ENCODE results near the gene FSIP1. TPM values are rescaled to one million over a fixed set of nuclear protein-coding genes. Genes with fewer than 3 reads are reported as not detected.

FSIP1 gene
- total RNA-seq, 5 donors from 2014 or later (not counting 1 experiment from before 2014, with no cell fraction given): 0.30 to 1.0 (median 0.43) TPM

DNA sequence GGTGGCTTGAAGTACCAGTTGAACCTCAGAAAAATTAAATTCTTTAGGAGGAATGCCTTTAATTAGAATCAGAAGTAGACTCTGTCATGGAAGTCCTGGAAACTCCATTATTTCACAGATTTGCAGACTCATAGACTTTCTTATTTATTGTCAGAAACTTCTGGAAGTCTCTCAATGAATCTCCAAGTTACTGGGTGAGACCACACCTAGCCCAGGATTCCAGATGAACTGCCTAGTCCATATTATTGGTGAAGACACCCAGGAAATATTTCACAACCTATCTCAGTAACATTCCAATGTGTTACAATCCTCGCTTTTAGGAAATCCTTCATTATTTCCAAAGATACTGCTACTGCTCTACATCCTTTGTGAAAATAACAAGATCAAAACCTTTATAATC, 208.2 kb downstream of the FSIP1 start:
- Mint-ChIP-seq H3K4me3 (no peak overlapping the region), H3K27ac (no peak overlapping the region), H3K9me3 (no peaks in the 10 kb centered on the region), H3K4me1 (peaks cover 0 to 4% (median under 1%) of the 10 kb centered on the region in 3 donors), H3K27me3 (peaks cover 39 to 62% of the 10 kb centered on the region in 2 donors), H3K36me3 (no peaks in the 10 kb centered on the region)
- Histone ChIP-seq H3K4me3 (ENCODE audit: control insufficient read depth in 1 of 2, extremely low read depth in 1 of 2, low read length in 1 of 2) (no peak overlapping the region), H3K4me1 (ENCODE audit: control insufficient read depth in 1 of 2, extremely low read depth in 1 of 2, insufficient read depth in 2 of 2, low read length in 2 of 2) (no peaks in the 10 kb centered on the region), H3K27ac (ENCODE audit: low read length) (no peak overlapping the region), H3K36me3 (ENCODE audit: control insufficient read depth in 2 of 2, extremely low read depth in 1 of 2, insufficient read depth in 1 of 2, low read length in 1 of 2) (no peaks in the 10 kb centered on the region), H3K9me3 (no peaks in the 10 kb centered on the region), H3K27me3 (replicated peaks in 1 of 2; ENCODE audit: control insufficient read depth in 2 of 2, extremely low read depth in 1 of 2, insufficient read depth in 2 of 2, low read length in 1 of 2) (peaks cover 0 to 22% of the 10 kb centered on the region in 2 experiments)
- DNase-seq: no peak
- POLR2A ChIA-PET: no interaction called here
- ATAC-seq (replicated peaks in 1 of 4): no peak
- WGBS (ENCODE audit: insufficient coverage): no CpG with 5 or more reads among the region's 1 CpG
- CTCF ChIA-PET: interaction anchor here in 1 of 2 donors (0.7 kb wide), 1 partner anchor 309 kb away, joined by 6 read pairs; no protein-coding TSS in a partner anchor

DNA sequence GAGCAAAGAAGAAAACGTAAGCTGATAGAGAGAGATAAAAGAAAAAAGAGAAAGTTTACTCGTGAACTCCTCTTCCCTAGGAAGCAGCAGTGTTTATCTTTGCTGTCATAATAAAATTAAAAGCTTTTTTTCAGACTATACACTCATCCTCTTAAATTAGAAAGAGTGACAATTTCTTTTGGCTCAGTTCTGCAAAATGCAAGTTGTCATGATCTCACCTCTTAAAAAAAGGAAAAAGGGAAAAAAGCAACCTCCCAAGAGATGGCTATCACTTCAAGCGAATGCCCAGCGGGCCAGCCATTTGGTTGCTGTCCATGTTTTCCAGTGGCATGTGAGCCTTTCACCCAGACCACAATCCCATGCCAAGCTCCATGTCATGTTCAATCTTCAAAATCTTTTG, 208.8 kb downstream of the FSIP1 start:
- POLR2A ChIA-PET: no interaction called here
- Mint-ChIP-seq H3K27me3 (peaks cover 36 to 58% of the 10 kb centered on the region in 2 donors), H3K27ac (no peak overlapping the region), H3K4me1 (no peaks in the 10 kb centered on the region), H3K36me3 (no peaks in the 10 kb centered on the region), H3K4me3 (no peak overlapping the region), H3K9me3 (no peaks in the 10 kb centered on the region)
- no peak for ATAC-seq (replicated peaks in 1 of 4)
- H3K4me1 ChIP-seq (ENCODE audit: control insufficient read depth in 1 of 2, extremely low read depth in 1 of 2, insufficient read depth in 2 of 2, low read length in 2 of 2): no peaks in the 10 kb centered on the region
- CTCF ChIA-PET: no interaction called here
- DNase-seq: no peak
- H3K36me3 ChIP-seq (ENCODE audit: control insufficient read depth in 2 of 2, extremely low read depth in 1 of 2, insufficient read depth in 1 of 2, low read length in 1 of 2): no peaks in the 10 kb centered on the region
- H3K9me3 ChIP-seq: no peaks in the 10 kb centered on the region
- no CpG with 5 or more reads among the region's 4 CpGs for WGBS (ENCODE audit: insufficient coverage)
- H3K4me3 ChIP-seq (ENCODE audit: control insufficient read depth in 1 of 2, extremely low read depth in 1 of 2, low read length in 1 of 2): no peak overlapping the region
- H3K27me3 ChIP-seq (replicated peaks in 1 of 2; ENCODE audit: control insufficient read depth in 2 of 2, extremely low read depth in 1 of 2, insufficient read depth in 2 of 2, low read length in 1 of 2): peaks cover 0 to 19% of the 10 kb centered on the region in 2 experiments
- H3K27ac ChIP-seq (ENCODE audit: low read length): no peak overlapping the region

DNA sequence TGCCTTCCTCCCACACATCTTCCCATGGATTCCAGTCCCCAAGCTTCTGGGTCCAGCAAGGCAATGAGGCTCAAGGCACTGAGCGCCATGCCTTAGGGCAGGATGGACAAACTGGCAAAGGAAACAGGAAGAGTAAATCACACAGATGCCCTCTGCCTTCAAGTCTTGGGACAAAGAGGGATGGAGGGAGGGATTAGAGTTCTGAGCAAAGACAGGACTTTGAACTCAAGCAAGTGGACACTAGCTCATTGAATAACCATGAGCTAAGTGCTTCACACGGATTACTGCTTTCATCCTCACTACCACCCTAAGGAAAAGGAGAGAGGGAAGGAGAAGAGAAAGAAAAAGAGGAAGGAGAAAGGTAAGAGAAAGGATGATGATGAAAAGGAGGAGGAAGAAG, 209.4 kb downstream of the FSIP1 start:
- H3K9me3 ChIP-seq: no peaks in the 10 kb centered on the region
- Mint-ChIP-seq H3K27ac (no peak overlapping the region), H3K4me3 (no peak overlapping the region), H3K27me3 (peaks cover 34 to 56% of the 10 kb centered on the region in 2 donors), H3K9me3 (no peaks in the 10 kb centered on the region), H3K4me1 (no peaks in the 10 kb centered on the region), H3K36me3 (no peaks in the 10 kb centered on the region)
- CTCF ChIA-PET: no interaction called here
- ATAC-seq (replicated peaks in 1 of 4) (no peak), DNase-seq (no peak)
- H3K27ac ChIP-seq (ENCODE audit: low read length): no peak overlapping the region
- no peak overlapping the region for H3K4me3 ChIP-seq (ENCODE audit: control insufficient read depth in 1 of 2, extremely low read depth in 1 of 2, low read length in 1 of 2)
- no CpG with 5 or more reads among the region's 2 CpGs for WGBS (ENCODE audit: insufficient coverage)
- H3K4me1 ChIP-seq (ENCODE audit: control insufficient read depth in 1 of 2, extremely low read depth in 1 of 2, insufficient read depth in 2 of 2, low read length in 2 of 2): no peaks in the 10 kb centered on the region
- peaks cover 0 to 18% of the 10 kb centered on the region in 2 experiments for H3K27me3 ChIP-seq (replicated peaks in 1 of 2; ENCODE audit: control insufficient read depth in 2 of 2, extremely low read depth in 1 of 2, insufficient read depth in 2 of 2, low read length in 1 of 2)
- POLR2A ChIA-PET: no interaction called here
- no peaks in the 10 kb centered on the region for H3K36me3 ChIP-seq (ENCODE audit: control insufficient read depth in 2 of 2, extremely low read depth in 1 of 2, insufficient read depth in 1 of 2, low read length in 1 of 2)

DNA sequence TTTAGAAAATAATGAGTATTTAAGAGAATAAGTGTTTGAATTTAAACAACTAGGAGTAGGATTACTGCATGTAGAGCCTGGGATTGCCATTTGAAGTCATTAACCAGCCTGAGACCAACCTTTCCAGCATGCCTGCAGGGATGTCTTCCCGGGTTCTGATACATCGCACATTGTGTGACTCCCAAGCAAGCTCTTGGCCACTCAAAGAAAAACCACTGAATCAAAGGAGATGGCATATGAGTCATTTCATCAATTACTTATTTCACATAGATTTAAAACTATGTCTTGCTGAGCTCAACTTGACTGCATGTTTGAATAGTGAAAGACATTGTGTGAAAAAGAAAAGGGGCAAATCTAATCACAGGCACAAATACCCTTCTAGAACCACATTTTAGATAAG, 216.8 kb downstream of the FSIP1 start:
- no peaks in the 10 kb centered on the region for H3K4me1 ChIP-seq (ENCODE audit: control insufficient read depth in 1 of 2, extremely low read depth in 1 of 2, insufficient read depth in 2 of 2, low read length in 2 of 2)

DNA sequence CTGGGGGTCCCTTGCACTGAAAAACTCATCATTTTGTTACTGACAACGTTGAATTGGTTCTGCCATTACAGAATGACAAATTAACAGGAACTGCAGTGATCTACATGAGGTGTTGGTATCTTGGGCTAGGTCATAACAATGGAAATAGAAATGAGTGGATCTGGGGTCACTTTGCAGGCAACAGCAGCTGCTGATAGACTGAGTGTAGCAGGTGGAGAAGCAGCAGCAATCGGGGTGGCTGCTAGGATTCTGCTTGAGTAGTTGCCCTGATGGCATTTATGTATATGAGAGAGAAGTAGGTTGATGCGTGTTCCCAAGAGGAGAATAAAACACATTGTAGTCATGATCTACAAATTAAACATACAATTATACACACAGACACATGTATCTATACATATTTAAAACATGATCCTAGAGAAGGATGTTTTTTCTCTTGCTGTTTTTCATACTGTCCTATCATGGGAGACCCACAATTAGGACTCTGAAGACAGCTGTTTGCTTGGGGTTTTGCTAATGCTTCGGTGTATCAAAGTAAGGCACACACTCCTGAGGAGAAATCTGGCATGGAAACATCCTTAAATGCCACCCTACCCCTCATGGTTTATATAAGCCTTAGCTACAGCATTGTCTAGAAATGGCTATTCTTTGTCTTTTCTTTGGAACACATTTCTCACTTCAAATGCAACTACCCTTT, 217.5 kb downstream of the FSIP1 start:
- DNase-seq (no peak), ATAC-seq (replicated peaks in 1 of 4) (no peak)
- no peaks in the 10 kb centered on the region for H3K4me1 ChIP-seq (ENCODE audit: control insufficient read depth in 1 of 2, extremely low read depth in 1 of 2, insufficient read depth in 2 of 2, low read length in 2 of 2)
- H3K27me3 ChIP-seq (replicated peaks in 1 of 2; ENCODE audit: control insufficient read depth in 2 of 2, extremely low read depth in 1 of 2, insufficient read depth in 2 of 2, low read length in 1 of 2): peaks cover 0 to 2% of the 10 kb centered on the region in 2 experiments
- no peak overlapping the region for H3K4me3 ChIP-seq (ENCODE audit: control insufficient read depth in 1 of 2, extremely low read depth in 1 of 2, low read length in 1 of 2)
- ChIA-PET CTCF (no interaction called here), POLR2A (no interaction called here)
- H3K4me1 Mint-ChIP-seq: no peaks in the 10 kb centered on the region
- WGBS (ENCODE audit: insufficient coverage): 71% methylated on average over 1 of the region's 4 CpGs
- no peaks in the 10 kb centered on the region for H3K36me3 ChIP-seq (ENCODE audit: control insufficient read depth in 2 of 2, extremely low read depth in 1 of 2, insufficient read depth in 1 of 2, low read length in 1 of 2)
- peaks cover 11 to 15% of the 10 kb centered on the region in 2 donors for H3K27me3 Mint-ChIP-seq
- no peaks in the 10 kb centered on the region for H3K9me3 Mint-ChIP-seq
- no peaks in the 10 kb centered on the region for H3K9me3 ChIP-seq
- no peak overlapping the region for H3K27ac Mint-ChIP-seq
- H3K4me3 Mint-ChIP-seq: no peak overlapping the region
- H3K36me3 Mint-ChIP-seq: no peaks in the 10 kb centered on the region
- no peak overlapping the region for H3K27ac ChIP-seq (ENCODE audit: low read length)

More for the DNA sequence above, 216.8 kb downstream of the FSIP1 start:
- Histone ChIP-seq H3K36me3 (ENCODE audit: control insufficient read depth in 2 of 2, extremely low read depth in 1 of 2, insufficient read depth in 1 of 2, low read length in 1 of 2) (no peaks in the 10 kb centered on the region), H3K9me3 (no peaks in the 10 kb centered on the region), H3K27me3 (replicated peaks in 1 of 2; ENCODE audit: control insufficient read depth in 2 of 2, extremely low read depth in 1 of 2, insufficient read depth in 2 of 2, low read length in 1 of 2) (peaks cover 0 to 2% of the 10 kb centered on the region in 2 experiments), H3K4me3 (ENCODE audit: control insufficient read depth in 1 of 2, extremely low read depth in 1 of 2, low read length in 1 of 2) (no peak overlapping the region), H3K27ac (ENCODE audit: low read length) (no peak overlapping the region)
- ATAC-seq (replicated peaks in 1 of 4) (no peak), DNase-seq (no peak)
- ChIA-PET CTCF (no interaction called here), POLR2A (no interaction called here)
- H3K4me1 Mint-ChIP-seq: no peaks in the 10 kb centered on the region
- H3K27ac Mint-ChIP-seq: no peak overlapping the region
- no peak overlapping the region for H3K4me3 Mint-ChIP-seq
- no CpG with 5 or more reads among the region's 2 CpGs for WGBS (ENCODE audit: insufficient coverage)
- no peaks in the 10 kb centered on the region for H3K9me3 Mint-ChIP-seq
- no peaks in the 10 kb centered on the region for H3K36me3 Mint-ChIP-seq
- H3K27me3 Mint-ChIP-seq: peaks cover 18% of the 10 kb centered on the region in 2 donors

DNA sequence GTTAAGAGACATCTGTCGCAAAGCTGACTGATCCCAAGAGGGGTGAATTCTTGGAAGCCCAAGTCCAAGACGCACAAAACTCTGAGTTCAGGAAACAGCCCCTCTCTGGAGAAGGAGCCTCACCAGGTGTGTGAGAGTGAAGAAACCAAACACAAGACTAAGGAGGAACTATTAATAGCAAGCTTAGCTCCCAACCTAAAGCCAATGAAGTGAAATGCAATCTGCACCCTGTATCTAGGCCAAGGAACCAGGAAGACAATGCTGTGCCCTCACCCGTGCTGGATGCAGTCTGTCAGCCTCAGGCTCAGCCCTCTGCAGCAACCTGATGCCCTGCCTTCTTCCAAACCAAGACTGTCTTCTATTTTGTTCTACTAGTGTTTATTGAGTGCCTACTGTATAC, 224.2 kb downstream of the FSIP1 start:
- Mint-ChIP-seq H3K27ac (no peak overlapping the region), H3K4me1 (no peaks in the 10 kb centered on the region), H3K27me3 (peaks cover 0 to 2% of the 10 kb centered on the region in 2 donors), H3K36me3 (no peaks in the 10 kb centered on the region), H3K4me3 (no peak overlapping the region), H3K9me3 (no peaks in the 10 kb centered on the region)
- no peaks in the 10 kb centered on the region for H3K36me3 ChIP-seq (ENCODE audit: control insufficient read depth in 2 of 2, extremely low read depth in 1 of 2, insufficient read depth in 1 of 2, low read length in 1 of 2)
- ATAC-seq (replicated peaks in 1 of 4): no peak
- CTCF ChIA-PET: no interaction called here
- WGBS (ENCODE audit: insufficient coverage): no CpG with 5 or more reads among the region's 3 CpGs
- H3K9me3 ChIP-seq: no peaks in the 10 kb centered on the region
- H3K4me3 ChIP-seq (ENCODE audit: control insufficient read depth in 1 of 2, extremely low read depth in 1 of 2, low read length in 1 of 2): no peak overlapping the region
- peaks cover 0 to 2% of the 10 kb centered on the region in 2 experiments for H3K27me3 ChIP-seq (replicated peaks in 1 of 2; ENCODE audit: control insufficient read depth in 2 of 2, extremely low read depth in 1 of 2, insufficient read depth in 2 of 2, low read length in 1 of 2)
- no peak for DNase-seq
- no peaks in the 10 kb centered on the region for H3K4me1 ChIP-seq (ENCODE audit: control insufficient read depth in 1 of 2, extremely low read depth in 1 of 2, insufficient read depth in 2 of 2, low read length in 2 of 2)
- no peak overlapping the region for H3K27ac ChIP-seq (ENCODE audit: low read length)
- POLR2A ChIA-PET: no interaction called here

Data from T-cell (primary cell).